Measurements from ENCODE around the gene TTI1. TPM values are rescaled to one million over a fixed set of nuclear protein-coding genes. Genes with fewer than 3 reads are reported as not detected.

The TTI1 gene
- total and polyA plus RNA-seq, 9 of the 15 experiments (the other 6 are each of a cell fraction or from before 2014, with no cell fraction given) = 9.8 to 55.1 (median 39.4) TPM

- TF ChIP-seq, protein P1, sequence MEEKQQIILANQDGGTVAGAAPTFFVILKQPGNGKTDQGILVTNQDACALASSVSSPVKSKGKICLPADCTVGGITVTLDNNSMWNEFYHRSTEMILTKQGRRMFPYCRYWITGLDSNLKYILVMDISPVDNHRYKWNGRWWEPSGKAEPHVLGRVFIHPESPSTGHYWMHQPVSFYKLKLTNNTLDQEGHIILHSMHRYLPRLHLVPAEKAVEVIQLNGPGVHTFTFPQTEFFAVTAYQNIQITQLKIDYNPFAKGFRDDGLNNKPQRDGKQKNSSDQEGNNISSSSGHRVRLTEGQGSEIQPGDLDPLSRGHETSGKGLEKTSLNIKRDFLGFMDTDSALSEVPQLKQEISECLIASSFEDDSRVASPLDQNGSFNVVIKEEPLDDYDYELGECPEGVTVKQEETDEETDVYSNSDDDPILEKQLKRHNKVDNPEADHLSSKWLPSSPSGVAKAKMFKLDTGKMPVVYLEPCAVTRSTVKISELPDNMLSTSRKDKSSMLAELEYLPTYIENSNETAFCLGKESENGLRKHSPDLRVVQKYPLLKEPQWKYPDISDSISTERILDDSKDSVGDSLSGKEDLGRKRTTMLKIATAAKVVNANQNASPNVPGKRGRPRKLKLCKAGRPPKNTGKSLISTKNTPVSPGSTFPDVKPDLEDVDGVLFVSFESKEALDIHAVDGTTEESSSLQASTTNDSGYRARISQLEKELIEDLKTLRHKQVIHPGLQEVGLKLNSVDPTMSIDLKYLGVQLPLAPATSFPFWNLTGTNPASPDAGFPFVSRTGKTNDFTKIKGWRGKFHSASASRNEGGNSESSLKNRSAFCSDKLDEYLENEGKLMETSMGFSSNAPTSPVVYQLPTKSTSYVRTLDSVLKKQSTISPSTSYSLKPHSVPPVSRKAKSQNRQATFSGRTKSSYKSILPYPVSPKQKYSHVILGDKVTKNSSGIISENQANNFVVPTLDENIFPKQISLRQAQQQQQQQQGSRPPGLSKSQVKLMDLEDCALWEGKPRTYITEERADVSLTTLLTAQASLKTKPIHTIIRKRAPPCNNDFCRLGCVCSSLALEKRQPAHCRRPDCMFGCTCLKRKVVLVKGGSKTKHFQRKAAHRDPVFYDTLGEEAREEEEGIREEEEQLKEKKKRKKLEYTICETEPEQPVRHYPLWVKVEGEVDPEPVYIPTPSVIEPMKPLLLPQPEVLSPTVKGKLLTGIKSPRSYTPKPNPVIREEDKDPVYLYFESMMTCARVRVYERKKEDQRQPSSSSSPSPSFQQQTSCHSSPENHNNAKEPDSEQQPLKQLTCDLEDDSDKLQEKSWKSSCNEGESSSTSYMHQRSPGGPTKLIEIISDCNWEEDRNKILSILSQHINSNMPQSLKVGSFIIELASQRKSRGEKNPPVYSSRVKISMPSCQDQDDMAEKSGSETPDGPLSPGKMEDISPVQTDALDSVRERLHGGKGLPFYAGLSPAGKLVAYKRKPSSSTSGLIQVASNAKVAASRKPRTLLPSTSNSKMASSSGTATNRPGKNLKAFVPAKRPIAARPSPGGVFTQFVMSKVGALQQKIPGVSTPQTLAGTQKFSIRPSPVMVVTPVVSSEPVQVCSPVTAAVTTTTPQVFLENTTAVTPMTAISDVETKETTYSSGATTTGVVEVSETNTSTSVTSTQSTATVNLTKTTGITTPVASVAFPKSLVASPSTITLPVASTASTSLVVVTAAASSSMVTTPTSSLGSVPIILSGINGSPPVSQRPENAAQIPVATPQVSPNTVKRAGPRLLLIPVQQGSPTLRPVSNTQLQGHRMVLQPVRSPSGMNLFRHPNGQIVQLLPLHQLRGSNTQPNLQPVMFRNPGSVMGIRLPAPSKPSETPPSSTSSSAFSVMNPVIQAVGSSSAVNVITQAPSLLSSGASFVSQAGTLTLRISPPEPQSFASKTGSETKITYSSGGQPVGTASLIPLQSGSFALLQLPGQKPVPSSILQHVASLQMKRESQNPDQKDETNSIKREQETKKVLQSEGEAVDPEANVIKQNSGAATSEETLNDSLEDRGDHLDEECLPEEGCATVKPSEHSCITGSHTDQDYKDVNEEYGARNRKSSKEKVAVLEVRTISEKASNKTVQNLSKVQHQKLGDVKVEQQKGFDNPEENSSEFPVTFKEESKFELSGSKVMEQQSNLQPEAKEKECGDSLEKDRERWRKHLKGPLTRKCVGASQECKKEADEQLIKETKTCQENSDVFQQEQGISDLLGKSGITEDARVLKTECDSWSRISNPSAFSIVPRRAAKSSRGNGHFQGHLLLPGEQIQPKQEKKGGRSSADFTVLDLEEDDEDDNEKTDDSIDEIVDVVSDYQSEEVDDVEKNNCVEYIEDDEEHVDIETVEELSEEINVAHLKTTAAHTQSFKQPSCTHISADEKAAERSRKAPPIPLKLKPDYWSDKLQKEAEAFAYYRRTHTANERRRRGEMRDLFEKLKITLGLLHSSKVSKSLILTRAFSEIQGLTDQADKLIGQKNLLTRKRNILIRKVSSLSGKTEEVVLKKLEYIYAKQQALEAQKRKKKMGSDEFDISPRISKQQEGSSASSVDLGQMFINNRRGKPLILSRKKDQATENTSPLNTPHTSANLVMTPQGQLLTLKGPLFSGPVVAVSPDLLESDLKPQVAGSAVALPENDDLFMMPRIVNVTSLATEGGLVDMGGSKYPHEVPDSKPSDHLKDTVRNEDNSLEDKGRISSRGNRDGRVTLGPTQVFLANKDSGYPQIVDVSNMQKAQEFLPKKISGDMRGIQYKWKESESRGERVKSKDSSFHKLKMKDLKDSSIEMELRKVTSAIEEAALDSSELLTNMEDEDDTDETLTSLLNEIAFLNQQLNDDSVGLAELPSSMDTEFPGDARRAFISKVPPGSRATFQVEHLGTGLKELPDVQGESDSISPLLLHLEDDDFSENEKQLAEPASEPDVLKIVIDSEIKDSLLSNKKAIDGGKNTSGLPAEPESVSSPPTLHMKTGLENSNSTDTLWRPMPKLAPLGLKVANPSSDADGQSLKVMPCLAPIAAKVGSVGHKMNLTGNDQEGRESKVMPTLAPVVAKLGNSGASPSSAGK (IDR thresholded peaks at IDR 0.05) = no peak
- TF ChIP-seq TBL1XR1 (IDR thresholded peaks at IDR 0.05; ENCODE audit: low read length in 2 of 2) = no peak
These were observed 33.9 kb upstream of the TTI1 start (continued) for GRCh38 chr20:38066969-38067716.
